ENCODE data around the gene DQX1. TPM values are rescaled to one million over a fixed set of nuclear protein-coding genes. Genes with fewer than 3 reads are reported as not detected.

DQX1 gene
- total and polyA plus RNA-seq, 2 of the 8 experiments (the other 6 are each of a cell fraction or from before 2014, with no cell fraction given) = 0.76 to 1.1 TPM

- TF ChIP-seq CHD2 (IDR thresholded peaks at IDR 0.05; ENCODE audit: low read length) (peak; percentile 80), RNF2 (IDR thresholded peaks at IDR 0.05; ENCODE audit: borderline replicate concordance, low read depth, low read length, missing control alignments, poor library complexity, severe bottlenecking) (peak; percentile 92), SP1 (IDR thresholded peaks at IDR 0.05; ENCODE audit: low read depth, low read length) (peak; percentile 94), SUZ12 (IDR thresholded peaks at IDR 0.05; ENCODE audit: low read length) (no peak), SAP30 (IDR thresholded peaks at IDR 0.05; ENCODE audit: insufficient read depth, insufficient replicate concordance, low read length) (no peak), SP2 (IDR thresholded peaks at IDR 0.05; ENCODE audit: low read length) (peak; percentile 58), RAD21 (IDR thresholded peaks at IDR 0.05 in 1 of 2, conservative IDR thresholded peaks at IDR 0.05 in 1 of 2; ENCODE audit: low read depth in 2 of 2, low read length in 2 of 2) (no peak), KDM4A (IDR thresholded peaks at IDR 0.05; ENCODE audit: low read depth, low read length, severe bottlenecking) (peak; percentile 99), GTF2F1 (IDR thresholded peaks at IDR 0.05; ENCODE audit: borderline replicate concordance, low read depth, low read length) (no peak), YY1 (IDR thresholded peaks at IDR 0.05; ENCODE audit: low read depth, low read length) (peak; percentile 24; the same call in 1 of the 2 replicates), SIRT6 (IDR thresholded peaks at IDR 0.05; ENCODE audit: low read length) (no peak), EGR1 (IDR thresholded peaks at IDR 0.05; ENCODE audit: borderline replicate concordance, low read depth, low read length) (peak; percentile 26; the same call in 1 of the 2 replicates), GABPA (IDR thresholded peaks at IDR 0.05; ENCODE audit: borderline replicate concordance, insufficient read depth, low read length) (0 out of 2 replicates have a peak, but pooled peaks have one; percentile 11), E2F6 (IDR thresholded peaks at IDR 0.05) (peak; percentile 100), RBBP5 (IDR thresholded peaks at IDR 0.05; ENCODE audit: borderline replicate concordance, low read depth, low read length) (0 out of 2 replicates have a peak, but pooled peaks have one; percentile 40), CBX5 (IDR thresholded peaks at IDR 0.05; ENCODE audit: low read depth, low read length) (no peak)
These were observed 9.9 kb downstream of the DQX1 start (continued) for GRCh38 chr2:74515981-74516633.
